ENCODE data around the gene KCNG2. TPM values are rescaled to one million over a fixed set of nuclear protein-coding genes. Genes with fewer than 3 reads are reported as not detected.

Gene KCNG2
- total and polyA plus RNA-seq, 2 experiments from 2014 or later, result 0.13 to 0.52 TPM

DNA sequence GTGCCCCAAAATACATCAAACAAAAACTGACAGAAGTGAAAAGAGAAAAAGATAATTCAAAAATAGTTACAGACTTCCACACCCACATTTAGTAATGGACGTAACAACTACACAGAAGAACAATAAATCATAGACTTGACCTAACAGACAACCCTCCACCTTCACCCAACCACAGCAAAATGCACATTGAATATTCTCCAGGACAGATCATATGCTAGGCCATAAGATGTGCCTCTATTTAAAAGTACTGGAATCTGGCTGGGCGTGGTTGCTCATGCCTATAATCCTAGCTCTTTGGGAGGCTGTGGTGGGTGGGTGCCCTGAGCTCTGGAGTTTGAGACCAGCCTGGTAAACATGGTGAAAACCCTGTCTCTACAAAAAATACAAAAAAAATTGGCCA, 133.7 kb downstream of the KCNG2 start:
- Mint-ChIP-seq H3K4me3 (no peak overlapping the region), H3K27ac (no peak overlapping the region), H3K4me1 (peaks cover 6% of the 10 kb centered on the region), H3K9me3 (peaks cover 26% of the 10 kb centered on the region), H3K27me3 (ENCODE audit: insufficient read depth, low read depth, poor library complexity) (peaks cover 4% of the 10 kb centered on the region), H3K36me3 (ENCODE audit: low read depth) (peaks cover 27% of the 10 kb centered on the region)
- Histone ChIP-seq H3K79me2 (replicated peaks; ENCODE audit: insufficient read depth) (peaks cover 15% of the 10 kb centered on the region), H3K4me3 (no peak overlapping the region), H3K4me1 (ENCODE audit: insufficient read depth) (0 out of 2 replicates have a peak, but pooled peaks cover 3% of the 10 kb centered on the region), H3K9me2 (ENCODE audit: insufficient read depth) (no peaks in the 10 kb centered on the region), H3K27ac (ENCODE audit: low read depth) (no peak overlapping the region), H3K36me3 (ENCODE audit: insufficient read depth) (peaks cover 4% of the 10 kb centered on the region; the same call in 1 of the 2 replicates), H3K4me2 (no peak overlapping the region), H4K20me1 (replicated peaks; ENCODE audit: insufficient read depth) (no peaks in the 10 kb centered on the region; the same call in 1 of the 2 replicates), H3F3A (replicated peaks; ENCODE audit: low read depth) (no peaks in the 10 kb centered on the region), H2AFZ (no peak overlapping the region), H3K27me3 (ENCODE audit: insufficient read depth) (no peaks in the 10 kb centered on the region)
- no peak for TF ChIP-seq REST (IDR thresholded peaks at IDR 0.05; ENCODE audit: unreplicated experiment)
- no peak for TF ChIP-seq NANOG (IDR thresholded peaks at IDR 0.05; ENCODE audit: borderline replicate concordance)
- TF ChIP-seq EZH2 (IDR thresholded peaks at IDR 0.05; ENCODE audit: low read depth, unreplicated experiment), result no peak
- no peak for TF ChIP-seq JUNB (IDR thresholded peaks at IDR 0.05; ENCODE audit: unreplicated experiment)
- TF ChIP-seq, protein P1, sequence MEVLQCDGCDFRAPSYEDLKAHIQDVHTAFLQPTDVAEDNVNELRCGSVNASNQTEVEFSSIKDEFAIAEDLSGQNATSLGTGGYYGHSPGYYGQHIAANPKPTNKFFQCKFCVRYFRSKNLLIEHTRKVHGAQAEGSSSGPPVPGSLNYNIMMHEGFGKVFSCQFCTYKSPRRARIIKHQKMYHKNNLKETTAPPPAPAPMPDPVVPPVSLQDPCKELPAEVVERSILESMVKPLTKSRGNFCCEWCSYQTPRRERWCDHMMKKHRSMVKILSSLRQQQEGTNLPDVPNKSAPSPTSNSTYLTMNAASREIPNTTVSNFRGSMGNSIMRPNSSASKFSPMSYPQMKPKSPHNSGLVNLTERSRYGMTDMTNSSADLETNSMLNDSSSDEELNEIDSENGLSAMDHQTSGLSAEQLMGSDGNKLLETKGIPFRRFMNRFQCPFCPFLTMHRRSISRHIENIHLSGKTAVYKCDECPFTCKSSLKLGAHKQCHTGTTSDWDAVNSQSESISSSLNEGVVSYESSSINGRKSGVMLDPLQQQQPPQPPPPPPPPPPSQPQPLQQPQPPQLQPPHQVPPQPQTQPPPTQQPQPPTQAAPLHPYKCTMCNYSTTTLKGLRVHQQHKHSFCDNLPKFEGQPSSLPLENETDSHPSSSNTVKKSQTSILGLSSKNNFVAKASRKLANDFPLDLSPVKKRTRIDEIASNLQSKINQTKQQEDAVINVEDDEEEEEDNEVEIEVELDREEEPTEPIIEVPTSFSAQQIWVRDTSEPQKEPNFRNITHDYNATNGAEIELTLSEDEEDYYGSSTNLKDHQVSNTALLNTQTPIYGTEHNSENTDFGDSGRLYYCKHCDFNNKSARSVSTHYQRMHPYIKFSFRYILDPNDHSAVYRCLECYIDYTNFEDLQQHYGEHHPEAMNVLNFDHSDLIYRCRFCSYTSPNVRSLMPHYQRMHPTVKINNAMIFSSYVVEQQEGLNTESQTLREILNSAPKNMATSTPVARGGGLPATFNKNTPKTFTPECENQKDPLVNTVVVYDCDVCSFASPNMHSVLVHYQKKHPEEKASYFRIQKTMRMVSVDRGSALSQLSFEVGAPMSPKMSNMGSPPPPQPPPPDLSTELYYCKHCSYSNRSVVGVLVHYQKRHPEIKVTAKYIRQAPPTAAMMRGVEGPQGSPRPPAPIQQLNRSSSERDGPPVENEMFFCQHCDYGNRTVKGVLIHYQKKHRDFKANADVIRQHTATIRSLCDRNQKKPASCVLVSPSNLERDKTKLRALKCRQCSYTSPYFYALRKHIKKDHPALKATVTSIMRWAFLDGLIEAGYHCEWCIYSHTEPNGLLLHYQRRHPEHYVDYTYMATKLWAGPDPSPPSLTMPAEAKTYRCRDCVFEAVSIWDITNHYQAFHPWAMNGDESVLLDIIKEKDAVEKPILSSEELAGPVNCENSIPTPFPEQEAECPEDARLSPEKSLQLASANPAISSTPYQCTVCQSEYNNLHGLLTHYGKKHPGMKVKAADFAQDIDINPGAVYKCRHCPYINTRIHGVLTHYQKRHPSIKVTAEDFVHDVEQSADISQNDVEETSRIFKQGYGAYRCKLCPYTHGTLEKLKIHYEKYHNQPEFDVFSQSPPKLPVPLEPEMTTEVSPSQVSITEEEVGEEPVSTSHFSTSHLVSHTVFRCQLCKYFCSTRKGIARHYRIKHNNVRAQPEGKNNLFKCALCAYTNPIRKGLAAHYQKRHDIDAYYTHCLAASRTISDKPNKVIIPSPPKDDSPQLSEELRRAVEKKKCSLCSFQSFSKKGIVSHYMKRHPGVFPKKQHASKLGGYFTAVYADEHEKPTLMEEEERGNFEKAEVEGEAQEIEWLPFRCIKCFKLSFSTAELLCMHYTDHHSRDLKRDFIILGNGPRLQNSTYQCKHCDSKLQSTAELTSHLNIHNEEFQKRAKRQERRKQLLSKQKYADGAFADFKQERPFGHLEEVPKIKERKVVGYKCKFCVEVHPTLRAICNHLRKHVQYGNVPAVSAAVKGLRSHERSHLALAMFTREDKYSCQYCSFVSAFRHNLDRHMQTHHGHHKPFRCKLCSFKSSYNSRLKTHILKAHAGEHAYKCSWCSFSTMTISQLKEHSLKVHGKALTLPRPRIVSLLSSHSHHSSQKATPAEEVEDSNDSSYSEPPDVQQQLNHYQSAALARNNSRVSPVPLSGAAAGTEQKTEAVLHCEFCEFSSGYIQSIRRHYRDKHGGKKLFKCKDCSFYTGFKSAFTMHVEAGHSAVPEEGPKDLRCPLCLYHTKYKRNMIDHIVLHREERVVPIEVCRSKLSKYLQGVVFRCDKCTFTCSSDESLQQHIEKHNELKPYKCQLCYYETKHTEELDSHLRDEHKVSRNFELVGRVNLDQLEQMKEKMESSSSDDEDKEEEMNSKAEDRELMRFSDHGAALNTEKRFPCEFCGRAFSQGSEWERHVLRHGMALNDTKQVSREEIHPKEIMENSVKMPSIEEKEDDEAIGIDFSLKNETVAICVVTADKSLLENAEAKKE (CRISPR knock-in tag; IDR thresholded peaks at IDR 0.05), result no peak
- no peak for TF ChIP-seq POLR2AphosphoS5 (IDR thresholded peaks at IDR 0.05; ENCODE audit: low read depth)
- TF ChIP-seq EZH2phosphoT487 (IDR thresholded peaks at IDR 0.05; ENCODE audit: unreplicated experiment), result no peak
- no peak for TF ChIP-seq STAT1 (IDR thresholded peaks at IDR 0.05; ENCODE audit: unreplicated experiment)
- TF ChIP-seq ZNF331 (CRISPR knock-in tag; IDR thresholded peaks at IDR 0.05; ENCODE audit: low read depth), result no peak
- TF ChIP-seq CREB1 (CRISPR knock-in tag; IDR thresholded peaks at IDR 0.05; ENCODE audit: low read depth), result no peak
- TF ChIP-seq ETS1 (IDR thresholded peaks at IDR 0.05), result no peak
- TF ChIP-seq ZNF114 (CRISPR knock-in tag; IDR thresholded peaks at IDR 0.05), result no peak
- no peak for TF ChIP-seq CTCF (conservative IDR thresholded peaks at IDR 0.05; ENCODE audit: low read depth in 2 of 2)
- no peak for ATAC-seq
- no peak for DNase-seq (ENCODE audit: low spot score)

Data from GM23338 (cell line).